ENCODE data around the gene TOX4. TPM values are rescaled to one million over a fixed set of nuclear protein-coding genes. Genes with fewer than 3 reads are reported as not detected.

The TOX4 gene
- total and polyA plus RNA-seq, 2 donors (not counting 1 experiment from before 2014, with no cell fraction given), result 33.6 to 74.1 TPM

GRCh38 chr14:21455912-21456667 is 20.9 kb upstream of the TOX4 start, which contains the start of gene CHD8:
Gene CHD8 (minus strand): TSS chr14:21456123. CDS start chr14:21431643, 24,480 bp downstream.
- 0% methylated on average over 25 of the region's 36 CpGs for WGBS (ENCODE audit: insufficient coverage)
- Mint-ChIP-seq H3K9me3 (ENCODE audit: insufficient read depth) (no peaks in the 10 kb centered on the region), H3K4me1 (peaks cover 36% of the 10 kb centered on the region), H3K27ac (peak within 1 kb of the TSS; percentile 100), H3K4me3 (peak within 1 kb of the TSS; percentile 100), H3K27me3 (no peaks in the 10 kb centered on the region)
- Histone ChIP-seq H3K9me3 (ENCODE audit: control extremely low read depth in 1 of 3, control insufficient read depth in 2 of 3, insufficient read depth in 1 of 3, low read length in 2 of 3) (no peaks in the 10 kb centered on the region), H3K27ac (ENCODE audit: low read length in 2 of 2) (peak within 1 kb of the TSS; percentile 89 to 93), H3K9ac (ENCODE audit: low read length) (peak within 1 kb of the TSS; percentile 79), H4K20me1 (ENCODE audit: control insufficient read depth, insufficient read depth, low read length, poor library complexity, severe bottlenecking) (no peaks in the 10 kb centered on the region), H2AFZ (ENCODE audit: insufficient read depth, low read depth, low read length, poor library complexity, severe bottlenecking) (peak within 1 kb of the TSS; percentile 98), H3K36me3 (replicated peaks in 1 of 2; ENCODE audit: control extremely low read depth in 1 of 2, control insufficient read depth in 1 of 2, extremely low read depth in 1 of 2, insufficient read depth in 2 of 2, low read length in 1 of 2) (peaks cover 2 to 11% of the 10 kb centered on the region in 2 experiments), H3K4me2 (replicated peaks; ENCODE audit: low read depth, low read length, poor library complexity, severe bottlenecking) (peak within 1 kb of the TSS; percentile 78), H3K4me1 (ENCODE audit: control insufficient read depth in 2 of 2, insufficient read depth in 2 of 2, low read length in 2 of 2) (peaks cover 11 to 17% of the 10 kb centered on the region in 2 donors), H3K4me3 (ENCODE audit: control extremely low read depth in 1 of 5, extremely low read depth in 1 of 5, insufficient read depth in 1 of 5, low read depth in 2 of 5, low read length in 4 of 5) (peak within 1 kb of the TSS; percentile 69 to 98 (median 94)), H3K79me2 (ENCODE audit: control insufficient read depth, insufficient read depth, low read length) (peaks cover 47% of the 10 kb centered on the region), H3K27me3 (replicated peaks in 1 of 4; ENCODE audit: control extremely low read depth in 1 of 4, control insufficient read depth in 3 of 4, insufficient read depth in 4 of 4, low read length in 3 of 4) (no peaks in the 10 kb centered on the region)
- ChIA-PET CTCF (interaction anchor here (0.6 to 3.9 kb wide), 15 partner anchors 9 to 389 kb away, joined by 3 to 50 read pairs (median 4); partner anchors contain the start of genes METTL3, RAB2B, SUPT16H and TOX4), POLR2A (interaction anchor here (0.5 to 3.6 kb wide), 9 partner anchors 10 to 1416 kb away, joined by 3 to 53 read pairs (median 7); partner anchors contain the start of genes METTL3, RAB2B, SUPT16H and TOX4)
- intact Hi-C loops (cut with micrococcal nuclease), result loop anchor here (1.0 to 10.0 kb wide), 7 partner anchors 19 to 991 kb away; partner anchors contain the start of genes HNRNPC, METTL3, PIP4P1 and PNP
- DNase-seq (peak; percentile 100), ATAC-seq (ENCODE audit: low read depth) (peak; percentile 98)
- TF ChIP-seq EZH2 (IDR thresholded peaks at IDR 0.05; ENCODE audit: borderline replicate concordance, insufficient read depth, low read depth, low read length, poor library complexity, severe bottlenecking), result no peak
- TF ChIP-seq, protein P1, sequence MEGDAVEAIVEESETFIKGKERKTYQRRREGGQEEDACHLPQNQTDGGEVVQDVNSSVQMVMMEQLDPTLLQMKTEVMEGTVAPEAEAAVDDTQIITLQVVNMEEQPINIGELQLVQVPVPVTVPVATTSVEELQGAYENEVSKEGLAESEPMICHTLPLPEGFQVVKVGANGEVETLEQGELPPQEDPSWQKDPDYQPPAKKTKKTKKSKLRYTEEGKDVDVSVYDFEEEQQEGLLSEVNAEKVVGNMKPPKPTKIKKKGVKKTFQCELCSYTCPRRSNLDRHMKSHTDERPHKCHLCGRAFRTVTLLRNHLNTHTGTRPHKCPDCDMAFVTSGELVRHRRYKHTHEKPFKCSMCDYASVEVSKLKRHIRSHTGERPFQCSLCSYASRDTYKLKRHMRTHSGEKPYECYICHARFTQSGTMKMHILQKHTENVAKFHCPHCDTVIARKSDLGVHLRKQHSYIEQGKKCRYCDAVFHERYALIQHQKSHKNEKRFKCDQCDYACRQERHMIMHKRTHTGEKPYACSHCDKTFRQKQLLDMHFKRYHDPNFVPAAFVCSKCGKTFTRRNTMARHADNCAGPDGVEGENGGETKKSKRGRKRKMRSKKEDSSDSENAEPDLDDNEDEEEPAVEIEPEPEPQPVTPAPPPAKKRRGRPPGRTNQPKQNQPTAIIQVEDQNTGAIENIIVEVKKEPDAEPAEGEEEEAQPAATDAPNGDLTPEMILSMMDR (IDR thresholded peaks at IDR 0.05), result peak; percentile 74

DNA sequence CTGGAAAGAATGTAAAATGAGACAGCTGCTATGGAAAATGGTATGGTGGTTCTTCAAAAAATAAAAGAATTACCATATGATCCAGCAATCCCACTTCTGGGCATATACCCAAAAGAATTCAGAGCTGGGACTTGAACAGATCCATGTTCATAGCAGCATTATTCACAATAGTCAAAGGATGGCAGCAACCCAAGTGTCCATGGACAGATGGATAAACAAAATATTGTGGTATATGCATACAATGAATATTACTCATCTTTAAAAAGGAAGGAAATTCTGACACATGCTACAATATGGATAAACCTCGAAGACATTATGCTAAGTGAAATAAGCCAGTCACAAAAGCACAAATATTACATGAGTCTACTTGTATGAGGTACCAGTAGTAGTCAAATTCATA is 9.4 kb upstream of the TOX4 start:
- Mint-ChIP-seq H3K4me1 (peaks cover 2% of the 10 kb centered on the region), H3K27ac (no peak overlapping the region), H3K4me3 (no peak overlapping the region), H3K27me3 (no peaks in the 10 kb centered on the region), H3K9me3 (ENCODE audit: insufficient read depth) (no peaks in the 10 kb centered on the region)
- intact Hi-C loops (cut with micrococcal nuclease), result no loop called here
- H3K27ac ChIP-seq (ENCODE audit: low read length in 2 of 2), result no peak overlapping the region
- no peaks in the 10 kb centered on the region for H3K9me3 ChIP-seq (ENCODE audit: control extremely low read depth in 1 of 3, control insufficient read depth in 2 of 3, insufficient read depth in 1 of 3, low read length in 2 of 3)
- no peaks in the 10 kb centered on the region for H3K4me1 ChIP-seq (ENCODE audit: control insufficient read depth in 2 of 2, insufficient read depth in 2 of 2, low read length in 2 of 2)
- ChIA-PET POLR2A (no interaction called here), CTCF (no interaction called here)
- WGBS (ENCODE audit: insufficient coverage), result no CpG with 5 or more reads among the region's 1 CpG
- peaks cover 9% of the 10 kb centered on the region for H3K79me2 ChIP-seq (ENCODE audit: control insufficient read depth, insufficient read depth, low read length)
- DNase-seq, result no peak
- H2AFZ ChIP-seq (ENCODE audit: insufficient read depth, low read depth, low read length, poor library complexity, severe bottlenecking), result no peak overlapping the region
- H3K9ac ChIP-seq (ENCODE audit: low read length), result no peak overlapping the region
- no peak overlapping the region for H3K4me3 ChIP-seq (ENCODE audit: control extremely low read depth in 1 of 5, extremely low read depth in 1 of 5, insufficient read depth in 1 of 5, low read depth in 2 of 5, low read length in 4 of 5)
- H4K20me1 ChIP-seq (ENCODE audit: control insufficient read depth, insufficient read depth, low read length, poor library complexity, severe bottlenecking), result no peaks in the 10 kb centered on the region
- H3K27me3 ChIP-seq (replicated peaks in 1 of 4; ENCODE audit: control extremely low read depth in 1 of 4, control insufficient read depth in 3 of 4, insufficient read depth in 4 of 4, low read length in 3 of 4), result no peaks in the 10 kb centered on the region
- H3K36me3 ChIP-seq (replicated peaks in 1 of 2; ENCODE audit: control extremely low read depth in 1 of 2, control insufficient read depth in 1 of 2, extremely low read depth in 1 of 2, insufficient read depth in 2 of 2, low read length in 1 of 2), result peaks cover 12 to 32% of the 10 kb centered on the region in 2 experiments
- no peak for ATAC-seq (ENCODE audit: low read depth)
- TF ChIP-seq EZH2 (IDR thresholded peaks at IDR 0.05; ENCODE audit: borderline replicate concordance, insufficient read depth, low read depth, low read length, poor library complexity, severe bottlenecking), result no peak
- TF ChIP-seq, protein P1 (IDR thresholded peaks at IDR 0.05), result no peak
- H3K4me2 ChIP-seq (replicated peaks; ENCODE audit: low read depth, low read length, poor library complexity, severe bottlenecking), result no peak overlapping the region
